Smooth muscle cell (in vitro differentiated cells): ENCODE measurements around the gene MUC4. TPM values are rescaled to one million over a fixed set of nuclear protein-coding genes. Genes with fewer than 3 reads are reported as not detected.

Source experiments
- DNase-seq: peaks from one replicate; lab custom pipeline; 2025; ENCODE audit not compliant: unreplicated experiment; lab: John Stamatoyannopoulos, UW
- H2AFZ ChIP-seq: fragments of 200-600 bp; sonication (generic); 2 replicates; pipeline ENCODE4 v1.6.0; 2016; ENCODE audit warnings: antibody characterized with exemption, low read depth, mild to moderate bottlenecking
- H3F3A ChIP-seq: fragments of 200-600 bp; sonication (generic); 2 replicates; pipeline ENCODE4 v1.6.0; 2017; ENCODE audit warnings: antibody characterized with exemption, low read depth
- H3K27ac ChIP-seq: fragments of 200-600 bp; sonication (generic); 2 replicates; pipeline ENCODE4 v1.5.1; 2016; ENCODE audit warnings: low read depth, mild to moderate bottlenecking
- H3K27me3 ChIP-seq: fragments of 200-600 bp; sonication (generic); 2 replicates; pipeline ENCODE4 v1.6.1; 2016; ENCODE audit warnings: low read depth, mild to moderate bottlenecking
- H3K36me3 ChIP-seq: fragments of 200-600 bp; sonication (generic); 2 replicates; pipeline ENCODE4 v1.5.1; 2016; ENCODE audit warnings: low read depth
- H3K4me1 ChIP-seq: fragments of 200-600 bp; sonication (generic); 2 replicates; pipeline ENCODE4 v1.5.1; 2016; ENCODE audit warnings: low read depth
- H3K4me2 ChIP-seq: fragments of 200-600 bp; sonication (generic); 2 replicates; pipeline ENCODE4 v1.6.0; 2016; ENCODE audit warnings: mild to moderate bottlenecking
- H3K4me3 ChIP-seq: fragments of 200-600 bp; sonication (generic); 2 replicates; pipeline ENCODE4 v1.5.1; 2016; ENCODE audit warnings: mild to moderate bottlenecking
- H3K79me2 ChIP-seq: fragments of 200-600 bp; sonication (generic); 2 replicates; pipeline ENCODE4 v1.6.0; 2016; ENCODE audit warnings: low read depth, mild to moderate bottlenecking
- H3K9ac ChIP-seq: fragments of 200-600 bp; sonication (generic); 2 replicates; pipeline ENCODE4 v1.6.0; 2016; ENCODE audit warnings: low read depth
- H3K9me3 ChIP-seq: fragments of 200-600 bp; sonication (generic); replicated peaks from 2 replicates; pipeline ENCODE4 v1.5.1; 2016; ENCODE audit warnings: low read depth
- H4K20me1 ChIP-seq: fragments of 200-600 bp; sonication (generic); 2 replicates; pipeline ENCODE4 v1.6.0; 2016; ENCODE audit warnings: low read depth
- CTCF ChIP-seq: fragments of 200-600 bp; sonication (generic); IDR thresholded peaks from 2 replicates; pipeline ENCODE4 v1.5.1; 2017; ENCODE audit warnings: borderline replicate concordance, mild to moderate bottlenecking, antibody characterized with exemption; ENCODE audit not compliant: insufficient read depth, poor library complexity, severe bottlenecking
- WGBS: methylation state at CpG from one replicate; pipeline ENCODE4 v1.1.7; 2016; ENCODE audit warnings: low lambda C conversion rate; 5-methylcytosine and 5-hydroxymethylcytosine counted together
- polyA plus RNA-seq: library from polyadenylated mRNA; unstranded; fragments of >200 nt; fragmentation: Nextera tagmentation; extraction: Ambion mirVana; gene quantifications from 2 replicates; pipeline ENCODE4 v1.2.1, GENCODE V29; 2016
- total RNA-seq: library from RNA; depleted of rRNA; stranded (reverse); fragments of >200 nt; gene quantifications from 2 replicates; pipeline ENCODE4 v1.2.3, GENCODE V29; 2014

Gene MUC4
- total and polyA plus RNA-seq, 2 experiments from 2014 or later: not detected

GRCh38 chr3:195755791-195756676, 55.7 kb downstream of the MUC4 start:
- no peak overlapping the region for H3K4me3 ChIP-seq
- H3K79me2 ChIP-seq: no peaks in the 10 kb centered on the region
- H4K20me1 ChIP-seq: no peaks in the 10 kb centered on the region
- H3K4me1 ChIP-seq: no peaks in the 10 kb centered on the region
- no peak overlapping the region for H3K4me2 ChIP-seq
- no peaks in the 10 kb centered on the region for H3F3A ChIP-seq
- no peaks in the 10 kb centered on the region for H3K27me3 ChIP-seq
- DNase-seq: no peak
- no peaks in the 10 kb centered on the region for H3K36me3 ChIP-seq
- 92% methylated on average over 16 of the region's 16 CpGs for WGBS
- H3K27ac ChIP-seq: no peak overlapping the region
- H3K9ac ChIP-seq: no peak overlapping the region
- no peaks in the 10 kb centered on the region for H3K9me3 ChIP-seq
- TF ChIP-seq CTCF: no peak
- no peak overlapping the region for H2AFZ ChIP-seq

GRCh38 chr3:195755391-195755790, 56.3 kb downstream of the MUC4 start:
- Histone ChIP-seq H3K36me3 (no peaks in the 10 kb centered on the region), H3K4me3 (no peak overlapping the region), H3K4me2 (no peak overlapping the region), H3K27ac (no peak overlapping the region), H3K9ac (no peak overlapping the region), H3K27me3 (no peaks in the 10 kb centered on the region), H2AFZ (no peak overlapping the region), H3K4me1 (no peaks in the 10 kb centered on the region), H3K79me2 (no peaks in the 10 kb centered on the region), H4K20me1 (no peaks in the 10 kb centered on the region), H3F3A (no peaks in the 10 kb centered on the region), H3K9me3 (no peaks in the 10 kb centered on the region)
- 89% methylated on average over 7 of the region's 7 CpGs for WGBS
- no peak for DNase-seq
- no peak for TF ChIP-seq CTCF

- Histone ChIP-seq H3K27ac (no peak overlapping the region), H3K4me3 (no peak overlapping the region), H4K20me1 (no peaks in the 10 kb centered on the region), H3K4me1 (no peaks in the 10 kb centered on the region), H3K4me2 (no peak overlapping the region), H3K36me3 (no peaks in the 10 kb centered on the region), H2AFZ (no peak overlapping the region), H3K79me2 (no peaks in the 10 kb centered on the region), H3K9me3 (no peaks in the 10 kb centered on the region), H3K9ac (no peak overlapping the region), H3K27me3 (no peaks in the 10 kb centered on the region), H3F3A (no peaks in the 10 kb centered on the region)
- no peak for DNase-seq
- TF ChIP-seq CTCF: no peak
- 95% methylated on average over 7 of the region's 7 CpGs for WGBS
Observed at GRCh38 chr3:195754906-195755305, 56.8 kb downstream of the MUC4 start.

GRCh38 chr3:195754141-195754540, 57.6 kb downstream of the MUC4 start:
- 95% methylated on average over 19 of the region's 19 CpGs for WGBS
- H3K4me1 ChIP-seq: no peaks in the 10 kb centered on the region
- H3K27me3 ChIP-seq: no peaks in the 10 kb centered on the region
- no peak for DNase-seq
- no peak overlapping the region for H3K4me2 ChIP-seq
- H3K4me3 ChIP-seq: no peak overlapping the region
- no peaks in the 10 kb centered on the region for H3K79me2 ChIP-seq
- no peak overlapping the region for H3K9ac ChIP-seq
- TF ChIP-seq CTCF: no peak
- H2AFZ ChIP-seq: no peak overlapping the region
- no peaks in the 10 kb centered on the region for H3K36me3 ChIP-seq
- H3K27ac ChIP-seq: no peak overlapping the region
- no peaks in the 10 kb centered on the region for H4K20me1 ChIP-seq
- H3K9me3 ChIP-seq: no peaks in the 10 kb centered on the region
- no peaks in the 10 kb centered on the region for H3F3A ChIP-seq
